Neural progenitor cell (in vitro differentiated cells): ENCODE data around the gene RGN. TPM values are rescaled to one million over a fixed set of nuclear protein-coding genes. Genes with fewer than 3 reads are reported as not detected.

Experiments
- DNase-seq: peaks from one replicate; pipeline ENCODE4 v3.0.0-alpha.2; 2016; ENCODE audit warnings: low spot score
- H2AFZ ChIP-seq: fragments of 200-600 bp; sonication (generic); replicated peaks from 2 replicates; pipeline ENCODE4 v1.6.1; 2016; ENCODE audit warnings: antibody characterized with exemption
- H3F3A ChIP-seq: fragments of 200-600 bp; sonication (generic); 2 replicates; pipeline ENCODE4 v1.6.1; 2016; ENCODE audit warnings: antibody characterized with exemption, low read depth
- H3K27ac ChIP-seq: fragments of 200-600 bp; sonication (generic); 2 replicates; pipeline ENCODE4 v1.5.1; 2016; ENCODE audit warnings: mild to moderate bottlenecking
- H3K27me3 ChIP-seq: fragments of 200-600 bp; sonication (generic); 2 replicates; pipeline ENCODE4 v1.6.1; 2016; ENCODE audit warnings: mild to moderate bottlenecking, moderate library complexity
- H3K36me3 ChIP-seq: fragments of 200-600 bp; sonication (generic); 2 replicates; pipeline ENCODE4 v1.5.1; 2016
- H3K4me1 ChIP-seq: fragments of 200-600 bp; sonication (generic); 2 replicates; pipeline ENCODE4 v1.6.1; 2016; ENCODE audit warnings: mixed run types
- H3K4me2 ChIP-seq: fragments of 200-600 bp; sonication (generic); 2 replicates; pipeline ENCODE4 v1.6.1; 2016
- H3K4me3 ChIP-seq: fragments of 200-600 bp; sonication (generic); 2 replicates; pipeline ENCODE4 v1.5.1; 2016
- H3K79me2 ChIP-seq: fragments of 200-600 bp; sonication (generic); 2 replicates; pipeline ENCODE4 v1.6.1; 2016; ENCODE audit warnings: low read depth
- H3K9ac ChIP-seq: fragments of 200-600 bp; sonication (generic); 2 replicates; pipeline ENCODE4 v1.6.1; 2016
- H3K9me3 ChIP-seq: fragments of 200-600 bp; sonication (generic); 2 replicates; pipeline ENCODE4 v1.5.1; 2016; ENCODE audit warnings: low read depth
- H4K20me1 ChIP-seq: fragments of 200-600 bp; sonication (generic); 2 replicates; pipeline ENCODE4 v1.6.1; 2016; ENCODE audit warnings: low read depth
- H3K27ac Mint-ChIP-seq: 3 replicates; pipeline ENCODE4 v1.8.0; 2021; ENCODE audit warnings: mixed read lengths
- H3K27me3 Mint-ChIP-seq: 2 replicates; pipeline ENCODE4 v1.8.0; 2022; ENCODE audit warnings: low read depth, mild to moderate bottlenecking, inconsistent platforms, moderate library complexity, mixed read lengths; ENCODE audit not compliant: insufficient read depth
- H3K36me3 Mint-ChIP-seq: 3 replicates; pipeline ENCODE4 v1.8.0; 2021; ENCODE audit warnings: mixed read lengths
- H3K4me1 Mint-ChIP-seq: 3 replicates; pipeline ENCODE4 v1.8.0; 2021; ENCODE audit warnings: mixed read lengths
- H3K4me3 Mint-ChIP-seq: 3 replicates; pipeline ENCODE4 v1.8.0; 2021; ENCODE audit warnings: mild to moderate bottlenecking, moderate library complexity, mixed read lengths
- H3K9me3 Mint-ChIP-seq: 3 replicates; pipeline ENCODE4 v1.8.0; 2020; ENCODE audit warnings: mixed read lengths
- EZH2 ChIP-seq: fragments of 200-600 bp; sonication (generic); IDR thresholded peaks from 2 replicates; pipeline ENCODE4 v1.6.1; 2017; ENCODE audit warnings: antibody characterized with exemption, mild to moderate bottlenecking, moderate library complexity
- EZH2phosphoT487 ChIP-seq: fragments of 200-600 bp; sonication (generic); IDR thresholded peaks from 2 replicates; pipeline ENCODE4 v1.6.1; 2017; ENCODE audit warnings: antibody characterized with exemption
- total RNA-seq: library from RNA; depleted of rRNA; stranded (reverse); fragments of >200 nt; gene quantifications from 2 replicates; pipeline ENCODE4 v1.2.3, GENCODE V29; 2015; ENCODE audit warnings: low replicate concordance
- TF ChIP-seq, protein P1 (sequence below): fragments of 200-600 bp; sonication (generic); IDR thresholded peaks from 2 replicates; pipeline ENCODE4 v1.5.1; 2017; ENCODE audit warnings: antibody characterized with exemption, mild to moderate bottlenecking

Gene RGN
- total RNA-seq, result 0.62 and 0.92 TPM in 2 replicates

DNA sequence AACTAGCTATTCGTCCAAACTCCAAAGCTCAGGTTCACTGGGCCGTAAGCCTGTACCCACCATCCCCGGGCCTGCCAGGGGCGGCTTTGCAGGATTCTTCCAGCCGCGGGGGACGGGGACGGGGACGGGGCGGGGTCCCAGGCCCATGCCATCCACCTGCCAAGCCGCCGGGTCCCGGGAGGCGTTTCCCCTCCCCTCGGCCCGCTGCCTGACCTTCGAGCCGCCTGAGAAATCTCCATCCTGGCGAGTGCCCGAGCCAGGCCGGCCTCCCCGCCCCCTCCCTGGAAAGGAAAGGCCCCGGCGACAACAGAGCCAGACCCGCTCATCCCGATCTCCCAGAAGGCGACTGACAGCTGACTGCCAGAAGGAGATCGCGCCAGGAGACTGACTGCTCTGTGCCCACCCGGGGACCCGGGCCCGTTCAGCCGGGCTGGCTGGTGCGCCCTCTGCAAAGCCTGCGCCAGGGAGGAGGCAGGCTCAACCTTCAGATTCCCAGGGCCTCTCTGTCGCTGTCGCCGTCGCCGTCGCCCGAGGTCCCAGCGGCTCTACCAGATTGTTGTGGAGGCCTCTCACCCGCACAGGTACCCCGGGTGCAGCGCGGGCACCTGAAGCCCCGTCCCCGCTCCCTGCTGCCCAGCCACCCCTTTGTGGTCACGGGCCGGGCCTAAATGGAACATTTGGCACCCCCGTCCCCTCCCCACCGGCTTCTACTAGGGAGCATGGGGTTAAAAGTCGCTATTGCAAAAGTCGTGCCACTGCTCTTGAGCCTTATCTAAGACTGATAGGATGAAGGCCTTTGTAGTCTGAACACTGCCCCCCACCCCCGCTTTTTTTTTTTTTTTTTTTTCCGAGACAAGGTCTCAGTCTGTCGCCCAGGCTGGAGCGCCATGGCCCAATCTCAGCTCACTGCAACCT is at the start of gene RGN:
RGN (plus strand) TSS at position 315 of the 915 bp plus-strand sequence. CDS start 2,702 bp downstream, outside the sequence.
- no peaks in the 10 kb centered on the region for H3K36me3 ChIP-seq
- no peak within 1 kb of the TSS for H3K27ac Mint-ChIP-seq
- no peaks in the 10 kb centered on the region for H3F3A ChIP-seq
- no peaks in the 10 kb centered on the region for H3K27me3 Mint-ChIP-seq
- no peaks in the 10 kb centered on the region for H3K36me3 Mint-ChIP-seq
- TF ChIP-seq EZH2phosphoT487 (no peak), EZH2 (no peak)
- TF ChIP-seq, protein P1, sequence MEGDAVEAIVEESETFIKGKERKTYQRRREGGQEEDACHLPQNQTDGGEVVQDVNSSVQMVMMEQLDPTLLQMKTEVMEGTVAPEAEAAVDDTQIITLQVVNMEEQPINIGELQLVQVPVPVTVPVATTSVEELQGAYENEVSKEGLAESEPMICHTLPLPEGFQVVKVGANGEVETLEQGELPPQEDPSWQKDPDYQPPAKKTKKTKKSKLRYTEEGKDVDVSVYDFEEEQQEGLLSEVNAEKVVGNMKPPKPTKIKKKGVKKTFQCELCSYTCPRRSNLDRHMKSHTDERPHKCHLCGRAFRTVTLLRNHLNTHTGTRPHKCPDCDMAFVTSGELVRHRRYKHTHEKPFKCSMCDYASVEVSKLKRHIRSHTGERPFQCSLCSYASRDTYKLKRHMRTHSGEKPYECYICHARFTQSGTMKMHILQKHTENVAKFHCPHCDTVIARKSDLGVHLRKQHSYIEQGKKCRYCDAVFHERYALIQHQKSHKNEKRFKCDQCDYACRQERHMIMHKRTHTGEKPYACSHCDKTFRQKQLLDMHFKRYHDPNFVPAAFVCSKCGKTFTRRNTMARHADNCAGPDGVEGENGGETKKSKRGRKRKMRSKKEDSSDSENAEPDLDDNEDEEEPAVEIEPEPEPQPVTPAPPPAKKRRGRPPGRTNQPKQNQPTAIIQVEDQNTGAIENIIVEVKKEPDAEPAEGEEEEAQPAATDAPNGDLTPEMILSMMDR, result no peak
- peaks cover 4% of the 10 kb centered on the region for H3K4me1 Mint-ChIP-seq
- DNase-seq, result peak; percentile 11
- no peak within 1 kb of the TSS for H3K9ac ChIP-seq
- no peak within 1 kb of the TSS for H3K4me3 Mint-ChIP-seq
- H3K4me1 ChIP-seq, result no peaks in the 10 kb centered on the region
- H3K4me3 ChIP-seq, result peak within 1 kb of the TSS; percentile 27
- no peaks in the 10 kb centered on the region for H3K9me3 Mint-ChIP-seq
- no peaks in the 10 kb centered on the region for H4K20me1 ChIP-seq
- no peaks in the 10 kb centered on the region for H3K27me3 ChIP-seq
- H3K9me3 ChIP-seq, result no peaks in the 10 kb centered on the region
- H3K27ac ChIP-seq, result no peak within 1 kb of the TSS
- peak within 1 kb of the TSS; percentile 65 for H3K4me2 ChIP-seq
- H3K79me2 ChIP-seq, result no peaks in the 10 kb centered on the region
- H2AFZ ChIP-seq, result peak within 1 kb of the TSS; percentile 5

DNA sequence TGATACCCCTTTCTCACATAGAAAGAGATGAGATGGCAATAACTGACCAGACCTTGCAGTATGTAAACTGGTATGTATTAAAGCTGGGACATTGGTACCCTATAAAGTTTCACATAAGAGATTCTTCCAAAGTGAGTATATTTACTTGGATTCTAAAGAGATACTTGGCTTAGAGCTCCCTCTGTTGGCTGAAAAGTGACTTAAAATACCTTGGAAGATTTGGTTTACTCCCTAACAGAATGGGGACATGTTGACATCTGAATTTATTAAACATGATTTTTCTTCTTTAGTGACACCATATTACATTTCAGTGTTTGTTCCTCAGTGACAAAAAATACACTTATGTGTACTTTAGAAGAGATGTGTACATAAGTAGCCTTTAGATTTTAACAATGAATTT is 47.9 kb upstream of the RGN start:
- H3K9ac ChIP-seq, result no peak overlapping the region
- no peaks in the 10 kb centered on the region for H3K27me3 Mint-ChIP-seq
- H3K9me3 Mint-ChIP-seq, result no peaks in the 10 kb centered on the region
- H4K20me1 ChIP-seq, result no peaks in the 10 kb centered on the region
- H3K79me2 ChIP-seq, result no peaks in the 10 kb centered on the region
- no peak overlapping the region for H3K4me2 ChIP-seq
- H3F3A ChIP-seq, result no peaks in the 10 kb centered on the region
- H3K36me3 ChIP-seq, result no peaks in the 10 kb centered on the region
- H3K27me3 ChIP-seq, result no peaks in the 10 kb centered on the region
- TF ChIP-seq, protein P1, result peak; percentile 71
- TF ChIP-seq EZH2phosphoT487, result no peak
- TF ChIP-seq EZH2, result no peak
- H2AFZ ChIP-seq, result no peak overlapping the region
- no peaks in the 10 kb centered on the region for H3K36me3 Mint-ChIP-seq
- H3K4me1 Mint-ChIP-seq, result no peaks in the 10 kb centered on the region
- DNase-seq, result peak; percentile 73
- H3K4me1 ChIP-seq, result no peaks in the 10 kb centered on the region
- H3K4me3 ChIP-seq, result no peak overlapping the region
- H3K27ac Mint-ChIP-seq, result no peak overlapping the region
- peaks cover 5% of the 10 kb centered on the region for H3K9me3 ChIP-seq
- no peak overlapping the region for H3K4me3 Mint-ChIP-seq
- H3K27ac ChIP-seq, result no peak overlapping the region

GRCh38 chrX:47047989-47048388 is 30.3 kb upstream of the RGN start:
- Histone ChIP-seq H4K20me1 (no peaks in the 10 kb centered on the region), H3K4me2 (no peak overlapping the region), H3K4me1 (no peaks in the 10 kb centered on the region), H3F3A (no peaks in the 10 kb centered on the region), H3K9ac (no peak overlapping the region), H3K4me3 (no peak overlapping the region), H3K36me3 (no peaks in the 10 kb centered on the region), H3K9me3 (peaks cover 7% of the 10 kb centered on the region), H3K27ac (no peak overlapping the region), H3K79me2 (no peaks in the 10 kb centered on the region), H3K27me3 (no peaks in the 10 kb centered on the region), H2AFZ (no peak overlapping the region)
- Mint-ChIP-seq H3K9me3 (peaks cover 10% of the 10 kb centered on the region), H3K4me3 (no peak overlapping the region), H3K27me3 (peaks cover 2% of the 10 kb centered on the region), H3K27ac (no peak overlapping the region), H3K4me1 (no peaks in the 10 kb centered on the region), H3K36me3 (peaks cover 6% of the 10 kb centered on the region)
- TF ChIP-seq EZH2phosphoT487 (no peak), EZH2 (no peak)
- TF ChIP-seq, protein P1, result no peak
- peak; percentile 2 for DNase-seq
